H1 (cell line): Measurements from ENCODE around the gene C5. TPM values are rescaled to one million over a fixed set of nuclear protein-coding genes. Genes with fewer than 3 reads are reported as not detected.

Experiments used
- RFX5 ChIP-seq: IDR thresholded peaks from 2 replicates; pipeline ENCODE4 v1.6.1; 2011; ENCODE audit warnings: low read depth, low read length, improper control_type of control experiment, borderline replicate concordance
- SAP30 ChIP-seq: fragments of 300-600 bp; sonication (generic); IDR thresholded peaks from 2 replicates; pipeline ENCODE4 v1.7.1; 2012; ENCODE audit warnings: low read length, moderate library complexity, mild to moderate bottlenecking, inconsistent platforms; ENCODE audit not compliant: insufficient read depth, insufficient replicate concordance
- SIN3A ChIP-seq, 2 experiments: IDR thresholded peaks in 1 of 2; conservative IDR thresholded peaks in 1 of 2; 2 replicates each; pipeline ENCODE4 v1.6.1; 2011 to 2012; ENCODE audit warnings: low read length in 2 of 2, improper control_type of control experiment in 1 of 2, low read depth in 1 of 2, mild to moderate bottlenecking in 1 of 2
- polyA plus RNA-seq, 7 experiments: library from polyadenylated mRNA; depleted of rRNA in 3 of 7; stranded (reverse) in 5 of 7; unstranded in 2 of 7; fragments of >200 nt in 5 of 7; fragments of 200-250 nt in 2 of 7; gene quantifications; 1 replicate in 5 of 7; 2 replicates in 1 of 7; 4 replicates in 1 of 7; pipeline versions ENCODE4 v1.2.1 to v1.2.3, GENCODE V29; 2011 to 2013; ENCODE audit warnings: missing spikeins in 2 of 7, mixed read lengths in 2 of 7
- total RNA-seq: library from RNA; stranded (reverse); fragmentation: NEBNext Ultra II Directional; extraction: Animal tissue kit (Norgen Biotek cat#: 25700); gene quantifications from 2 replicates; pipeline ENCODE4 v1.2.1, GENCODE V29; 2021
- TF ChIP-seq, protein P1 (sequence below): IDR thresholded peaks from 2 replicates; pipeline ENCODE4 v1.6.1; 2011; ENCODE audit warnings: low read length, improper control_type of control experiment

C5 gene
- total and polyA plus RNA-seq, 2 of the 8 experiments (the other 6 are each of a cell fraction or from before 2014, with no cell fraction given): 0.24 to 0.35 TPM

DNA sequence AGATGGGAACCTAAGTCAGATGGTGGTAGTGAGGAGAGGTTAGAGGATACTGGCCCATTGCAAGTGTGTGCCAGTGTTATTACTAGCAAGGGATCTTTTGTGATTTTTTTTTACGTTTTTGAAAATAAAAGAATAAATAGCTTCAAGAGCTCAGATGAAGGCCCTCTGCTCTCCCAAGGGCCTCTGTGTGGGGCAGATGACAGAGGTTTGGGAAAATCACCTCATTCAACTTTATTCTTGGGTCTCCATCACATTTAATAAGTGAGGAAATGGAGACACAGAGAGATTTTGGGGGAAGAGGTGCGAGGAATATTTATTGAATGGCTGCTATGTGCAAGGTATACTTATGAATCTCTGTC lies 113.3 kb downstream of the C5 start (continued):
- TF ChIP-seq, protein P1, sequence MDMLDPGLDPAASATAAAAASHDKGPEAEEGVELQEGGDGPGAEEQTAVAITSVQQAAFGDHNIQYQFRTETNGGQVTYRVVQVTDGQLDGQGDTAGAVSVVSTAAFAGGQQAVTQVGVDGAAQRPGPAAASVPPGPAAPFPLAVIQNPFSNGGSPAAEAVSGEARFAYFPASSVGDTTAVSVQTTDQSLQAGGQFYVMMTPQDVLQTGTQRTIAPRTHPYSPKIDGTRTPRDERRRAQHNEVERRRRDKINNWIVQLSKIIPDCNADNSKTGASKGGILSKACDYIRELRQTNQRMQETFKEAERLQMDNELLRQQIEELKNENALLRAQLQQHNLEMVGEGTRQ: no peak
- no peak for TF ChIP-seq SAP30
- no peak for TF ChIP-seq RFX5
- no peak for TF ChIP-seq SIN3A (conservative IDR thresholded peaks at IDR 0.05 in 1 of 2, IDR thresholded peaks at IDR 0.05 in 1 of 2; ENCODE audit: low read depth in 1 of 2, low read length in 2 of 2)
